Bronchial epithelial cell (primary cell): ENCODE measurements around the gene CPNE2. TPM values are rescaled to one million over a fixed set of nuclear protein-coding genes. Genes with fewer than 3 reads are reported as not detected.

ENCODE experiments used
- DNase-seq: peaks from one replicate; pipeline ENCODE4 v3.0.0-alpha.2; 2010; ENCODE audit warnings: low read depth
- FAIRE-seq: peaks from 2 replicates; lab custom pipeline; 2011; peaks lifted over from hg19 to GRCh38; lab: Jason Lieb, UNC
- H3K27me3 ChIP-seq: 2 replicates; pipeline ENCODE4 v1.5.1; 2011; ENCODE audit warnings: low read length; ENCODE audit not compliant: control insufficient read depth, insufficient read depth
- H3K36me3 ChIP-seq: 2 replicates; pipeline ENCODE4 v1.5.1; 2011; ENCODE audit warnings: low read length; ENCODE audit not compliant: control insufficient read depth, insufficient read depth
- H3K4me3 ChIP-seq: 2 replicates; pipeline ENCODE4 v1.5.1; 2011; ENCODE audit warnings: mild to moderate bottlenecking, low read depth, low read length, control low read depth
- total RNA-seq: library from RNA; depleted of rRNA; stranded (reverse); fragments of >200 nt; gene quantifications from 2 replicates; pipeline ENCODE4 v1.2.1, GENCODE V29; 2014
- TF ChIP-seq, protein P1 (sequence below): IDR thresholded peaks from 2 replicates; pipeline ENCODE4 v1.5.1; 2011; ENCODE audit warnings: mild to moderate bottlenecking, moderate library complexity, low read length, control low read depth, inconsistent platforms; ENCODE audit not compliant: insufficient read depth, severe bottlenecking

The CPNE2 gene
- total RNA-seq, 1 donor from 2014 or later = 5.0 TPM

DNA sequence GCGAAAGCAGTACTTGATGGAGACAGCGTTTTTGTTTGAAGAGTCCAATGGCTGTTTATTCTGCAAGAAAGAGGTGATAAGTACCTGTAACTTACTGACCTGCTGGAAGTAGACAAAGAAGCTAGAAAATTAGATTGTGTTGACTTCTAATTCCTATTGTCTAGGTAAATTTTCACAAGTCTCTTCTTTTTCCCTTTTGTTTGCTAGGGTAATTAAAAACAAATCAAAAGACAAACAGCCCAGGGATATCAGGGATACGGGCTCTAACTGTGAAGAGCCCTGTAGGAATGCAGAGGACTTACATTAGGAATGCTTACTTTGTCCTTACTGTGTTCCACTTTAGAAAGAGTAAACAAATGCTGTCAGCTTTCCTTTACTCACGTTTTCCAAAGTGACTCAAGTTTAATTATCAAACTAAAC is 86.4 kb downstream of the CPNE2 start:
- no peak for FAIRE-seq
- peaks cover 1% of the 10 kb centered on the region for H3K36me3 ChIP-seq
- TF ChIP-seq, protein P1, sequence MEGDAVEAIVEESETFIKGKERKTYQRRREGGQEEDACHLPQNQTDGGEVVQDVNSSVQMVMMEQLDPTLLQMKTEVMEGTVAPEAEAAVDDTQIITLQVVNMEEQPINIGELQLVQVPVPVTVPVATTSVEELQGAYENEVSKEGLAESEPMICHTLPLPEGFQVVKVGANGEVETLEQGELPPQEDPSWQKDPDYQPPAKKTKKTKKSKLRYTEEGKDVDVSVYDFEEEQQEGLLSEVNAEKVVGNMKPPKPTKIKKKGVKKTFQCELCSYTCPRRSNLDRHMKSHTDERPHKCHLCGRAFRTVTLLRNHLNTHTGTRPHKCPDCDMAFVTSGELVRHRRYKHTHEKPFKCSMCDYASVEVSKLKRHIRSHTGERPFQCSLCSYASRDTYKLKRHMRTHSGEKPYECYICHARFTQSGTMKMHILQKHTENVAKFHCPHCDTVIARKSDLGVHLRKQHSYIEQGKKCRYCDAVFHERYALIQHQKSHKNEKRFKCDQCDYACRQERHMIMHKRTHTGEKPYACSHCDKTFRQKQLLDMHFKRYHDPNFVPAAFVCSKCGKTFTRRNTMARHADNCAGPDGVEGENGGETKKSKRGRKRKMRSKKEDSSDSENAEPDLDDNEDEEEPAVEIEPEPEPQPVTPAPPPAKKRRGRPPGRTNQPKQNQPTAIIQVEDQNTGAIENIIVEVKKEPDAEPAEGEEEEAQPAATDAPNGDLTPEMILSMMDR = no peak
- H3K4me3 ChIP-seq = no peak overlapping the region
- DNase-seq = peak; percentile 36
- H3K27me3 ChIP-seq = no peaks in the 10 kb centered on the region

DNA sequence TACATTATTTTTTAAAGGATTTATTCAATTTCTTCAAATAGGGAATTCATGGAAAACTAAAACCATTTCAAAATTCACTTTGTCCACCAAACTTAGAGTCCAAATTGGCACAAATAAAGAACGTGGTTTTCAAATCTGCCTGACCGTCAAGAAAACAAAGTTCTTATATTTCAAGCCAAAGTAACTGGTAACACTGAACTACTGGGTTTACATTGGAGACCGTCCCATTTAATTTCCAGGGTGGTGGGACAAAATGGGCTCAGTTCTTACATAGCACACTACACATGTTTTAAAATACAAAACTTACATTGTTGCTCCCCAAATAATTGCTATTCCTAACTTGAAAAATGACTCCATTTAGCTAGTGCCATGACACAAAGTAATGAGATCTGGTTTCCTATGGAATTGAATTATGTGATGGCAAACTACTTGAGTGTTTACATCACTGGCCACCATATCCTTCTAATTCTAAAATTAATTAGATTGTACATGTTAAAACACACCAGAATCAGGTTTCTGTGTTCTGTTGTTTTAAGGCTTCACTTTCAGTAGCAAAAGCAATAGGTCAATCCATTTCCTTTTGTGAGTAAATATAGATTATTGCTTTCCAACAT is 86.9 kb downstream of the CPNE2 start:
- H3K36me3 ChIP-seq = peaks cover 1% of the 10 kb centered on the region
- H3K4me3 ChIP-seq = no peak overlapping the region
- FAIRE-seq = no peak
- TF ChIP-seq, protein P1 = no peak
- DNase-seq = no peak
- H3K27me3 ChIP-seq = no peaks in the 10 kb centered on the region

DNA sequence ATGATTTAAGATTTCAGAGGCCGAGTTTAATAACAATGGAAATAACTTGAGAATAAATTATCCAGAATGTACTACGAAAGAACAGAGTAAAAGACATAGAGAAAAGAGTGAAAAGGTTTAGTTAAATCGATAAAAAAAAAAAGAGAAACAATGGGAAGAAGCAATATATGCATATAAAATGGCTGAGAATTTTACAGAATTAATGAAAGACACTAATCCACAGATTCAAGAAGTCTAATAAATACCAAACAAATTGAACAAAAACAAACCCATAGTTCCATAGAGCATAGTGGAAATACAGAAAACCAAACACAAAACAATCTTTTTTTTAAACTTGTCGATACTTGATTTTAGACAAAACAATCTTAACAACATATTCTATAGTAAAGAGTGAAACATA is 91.7 kb downstream of the CPNE2 start:
- Histone ChIP-seq H3K4me3 (no peak overlapping the region), H3K36me3 (no peaks in the 10 kb centered on the region), H3K27me3 (no peaks in the 10 kb centered on the region)
- DNase-seq = no peak
- TF ChIP-seq, protein P1 = no peak
- FAIRE-seq = no peak

DNA sequence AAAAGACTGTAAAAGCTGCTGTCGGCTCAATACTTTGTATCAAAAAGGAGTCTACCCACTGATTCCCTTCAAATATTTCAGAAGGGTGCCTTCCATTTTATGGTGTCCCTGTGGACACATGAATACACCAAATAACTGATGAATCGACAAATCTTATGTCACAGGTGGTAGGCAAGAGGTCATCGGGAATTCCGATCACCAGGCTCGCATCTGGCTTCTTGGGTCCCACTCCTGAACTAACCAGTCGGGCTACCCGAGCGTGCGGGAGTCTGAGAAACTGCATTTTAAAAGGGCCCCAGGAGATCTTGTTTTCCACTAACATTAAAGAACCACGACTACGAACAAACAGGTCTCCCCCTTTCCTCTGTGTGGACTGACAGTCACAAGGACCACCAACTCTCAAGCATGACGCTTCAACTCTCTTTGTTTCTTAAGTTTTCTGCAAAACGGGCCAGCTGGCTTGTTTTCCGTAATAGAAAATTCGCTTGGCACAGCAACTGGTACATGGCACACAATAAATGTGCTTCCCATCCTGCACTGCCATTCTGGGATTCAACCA is 92.6 kb downstream of the CPNE2 start:
- H3K27me3 ChIP-seq = no peaks in the 10 kb centered on the region
- DNase-seq (no peak), FAIRE-seq (no peak)
- peaks cover 1% of the 10 kb centered on the region for H3K36me3 ChIP-seq
- peak overlapping the region; percentile 62 for H3K4me3 ChIP-seq
- TF ChIP-seq, protein P1 = no peak

DNA sequence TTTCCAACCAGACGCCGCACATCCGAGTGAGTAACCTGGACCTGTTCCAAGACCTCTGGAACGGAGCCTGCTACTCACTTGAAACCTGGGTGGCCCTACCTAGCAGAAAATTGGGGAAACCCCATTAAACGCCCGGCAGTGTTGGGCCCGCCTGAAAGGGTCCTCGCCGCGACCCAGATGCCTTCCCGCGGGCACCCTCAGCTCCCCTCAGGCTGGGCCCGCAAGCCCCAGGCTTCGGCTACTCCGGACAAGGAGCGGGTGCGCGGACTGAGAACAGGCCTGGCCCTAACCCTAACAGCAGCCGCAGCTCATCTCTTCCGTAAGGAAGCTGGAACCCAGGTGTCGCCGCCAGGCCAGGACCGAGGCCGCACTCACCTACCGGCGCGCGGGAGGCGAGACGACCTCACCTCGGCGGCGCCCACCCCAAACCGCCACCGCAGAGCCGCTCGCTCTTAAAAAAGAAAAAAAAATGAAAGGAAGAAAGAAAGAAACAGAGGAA is 93.1 kb downstream of the CPNE2 start:
- H3K27me3 ChIP-seq = no peaks in the 10 kb centered on the region
- H3K4me3 ChIP-seq = peak overlapping the region; percentile 62
- TF ChIP-seq, protein P1 = no peak
- FAIRE-seq = no peak
- peaks cover 1% of the 10 kb centered on the region for H3K36me3 ChIP-seq
- peak; percentile 72 for DNase-seq
